Immature natural killer cell (primary cell): ENCODE measurements around the gene CFAP99. TPM values are rescaled to one million over a fixed set of nuclear protein-coding genes. Genes with fewer than 3 reads are reported as not detected.
"Not testable (repeated sequence)": the region's sequence is repeated elsewhere in the genome, so short reads cannot be mapped to it uniquely, and the experiment has no call there.

ENCODE experiments used
- DNase-seq, 3 donors: peaks; one replicate each; pipeline ENCODE4 v3.0.0; 2022; ENCODE audit warnings: mixed read lengths in 1 of 3
- H3K27ac Mint-ChIP-seq, 6 donors: one replicate each; pipeline ENCODE4 v1.8.0; 2020; ENCODE audit warnings: mixed read lengths in 6 of 6, mild to moderate bottlenecking in 5 of 6, inconsistent platforms in 4 of 6, moderate library complexity in 3 of 6
- H3K27me3 Mint-ChIP-seq, 3 donors: one replicate each; pipeline ENCODE4 v1.8.0; 2020 to 2021; ENCODE audit warnings: low read depth in 3 of 3, mild to moderate bottlenecking in 3 of 3, mixed read lengths in 3 of 3, moderate library complexity in 3 of 3, inconsistent platforms in 1 of 3
- H3K36me3 Mint-ChIP-seq, 3 donors: one replicate each; pipeline ENCODE4 v1.8.0; 2020; ENCODE audit warnings: mixed read lengths in 3 of 3, inconsistent platforms in 2 of 3, mild to moderate bottlenecking in 2 of 3
- H3K4me1 Mint-ChIP-seq, 2 donors: one replicate each; pipeline ENCODE4 v1.8.0; 2020; ENCODE audit warnings: inconsistent platforms in 2 of 2, mild to moderate bottlenecking in 2 of 2, mixed read lengths in 2 of 2, moderate library complexity in 1 of 2
- H3K4me3 Mint-ChIP-seq, 5 donors: one replicate each; pipeline ENCODE4 v1.8.0; 2020; ENCODE audit warnings: mild to moderate bottlenecking in 5 of 5, mixed read lengths in 5 of 5, inconsistent platforms in 3 of 5, moderate library complexity in 3 of 5
- H3K9me3 Mint-ChIP-seq, 6 donors: one replicate each; pipeline ENCODE4 v1.8.0; 2020; ENCODE audit warnings: mild to moderate bottlenecking in 6 of 6, mixed read lengths in 6 of 6, inconsistent platforms in 4 of 6, moderate library complexity in 3 of 6
- polyA plus RNA-seq, 3 donors: library from polyadenylated mRNA; unstranded; fragments of 300-500 nt; fragmentation: Illumina TruSeq; gene quantifications; one replicate each; pipeline ENCODE4 v1.2.3, GENCODE V29; 2021

The CFAP99 gene
- polyA plus RNA-seq, 3 donors from 2014 or later: not detected

DNA sequence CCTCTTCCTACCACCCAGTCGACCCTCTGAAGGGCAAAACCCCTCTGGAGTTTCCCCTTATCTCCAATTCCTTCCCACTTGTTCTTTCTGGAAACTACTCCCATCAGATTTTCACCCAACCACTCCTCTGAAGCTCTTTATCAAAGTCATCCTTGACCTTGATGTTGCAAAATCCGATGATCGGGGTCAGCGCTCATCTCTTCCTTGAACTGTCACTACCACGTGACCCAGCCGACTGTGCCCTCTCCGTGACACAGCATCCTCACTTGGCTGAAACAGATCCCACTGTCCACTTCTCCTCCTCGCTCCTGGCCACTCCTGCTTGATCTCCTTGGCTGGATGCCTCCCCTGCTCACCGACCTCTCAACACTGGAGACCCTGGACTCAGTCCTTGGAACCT is 1.1 kb downstream of the CFAP99 start:
- no peak for DNase-seq
- no peaks in the 10 kb centered on the region for H3K36me3 Mint-ChIP-seq
- H3K4me1 Mint-ChIP-seq: peaks cover 36 to 38% of the 10 kb centered on the region in 2 donors
- H3K4me3 Mint-ChIP-seq: peak overlapping the region; percentile 77 to 99 (median 94)
- H3K9me3 Mint-ChIP-seq: no peaks in the 10 kb centered on the region
- peaks cover 20 to 45% (median 32%) of the 10 kb centered on the region in 3 donors for H3K27me3 Mint-ChIP-seq
- peak overlapping the region; percentile 39 to 98 (median 91) for H3K27ac Mint-ChIP-seq

DNA sequence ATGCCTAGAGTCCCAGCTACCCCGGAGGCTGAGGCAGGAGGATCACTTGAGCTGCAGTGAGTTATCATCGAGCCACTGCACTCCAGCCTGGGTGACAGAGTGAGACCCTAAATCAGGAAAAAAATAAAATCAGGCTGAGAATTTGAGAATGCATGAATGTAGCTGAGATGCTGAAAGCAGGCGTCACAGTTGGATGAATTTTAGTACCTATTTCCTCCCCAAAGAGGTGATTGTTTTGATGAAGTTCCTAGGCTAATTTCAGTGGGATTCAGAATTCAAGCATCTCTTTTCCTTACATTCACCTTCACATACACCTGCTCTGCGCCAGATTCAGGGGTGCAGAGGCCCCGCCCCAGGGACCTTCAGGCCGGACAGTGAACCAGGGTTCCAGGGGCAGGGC is 3.2 kb downstream of the CFAP99 start:
- no peak for DNase-seq
- no peak overlapping the region for H3K27ac Mint-ChIP-seq
- H3K27me3 Mint-ChIP-seq: peaks cover 18 to 31% (median 30%) of the 10 kb centered on the region in 3 donors
- no peaks in the 10 kb centered on the region for H3K36me3 Mint-ChIP-seq
- H3K4me3 Mint-ChIP-seq: no peak overlapping the region
- no peaks in the 10 kb centered on the region for H3K9me3 Mint-ChIP-seq
- H3K4me1 Mint-ChIP-seq: peaks cover 17 to 19% of the 10 kb centered on the region in 2 donors

DNA sequence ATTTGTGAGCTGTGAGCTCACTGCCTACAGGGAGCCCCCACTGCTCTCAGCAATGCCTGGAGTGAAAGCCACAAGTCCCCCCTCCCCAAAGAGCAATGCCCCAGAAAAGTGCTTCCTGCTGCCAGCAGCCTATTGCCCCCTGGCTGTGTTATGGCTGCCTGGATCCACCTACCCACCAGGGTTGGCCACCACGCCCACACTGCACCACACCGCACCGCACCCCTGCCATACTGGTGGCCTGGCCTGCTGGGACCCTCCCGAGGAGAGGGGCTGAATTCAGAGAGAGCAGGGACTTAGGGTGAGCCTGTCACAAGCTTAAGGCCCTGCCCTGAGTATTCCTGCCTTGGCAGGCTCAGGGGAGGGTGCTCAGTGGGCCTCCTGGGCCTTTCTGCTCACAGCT is 4.3 kb downstream of the CFAP99 start:
- no peak for DNase-seq
- Mint-ChIP-seq H3K9me3 (no peaks in the 10 kb centered on the region), H3K36me3 (no peaks in the 10 kb centered on the region), H3K4me3 (no peak overlapping the region), H3K27me3 (peaks cover 18 to 27% (median 24%) of the 10 kb centered on the region in 3 donors), H3K27ac (no peak overlapping the region), H3K4me1 (peaks cover 13 to 19% of the 10 kb centered on the region in 2 donors)

DNA sequence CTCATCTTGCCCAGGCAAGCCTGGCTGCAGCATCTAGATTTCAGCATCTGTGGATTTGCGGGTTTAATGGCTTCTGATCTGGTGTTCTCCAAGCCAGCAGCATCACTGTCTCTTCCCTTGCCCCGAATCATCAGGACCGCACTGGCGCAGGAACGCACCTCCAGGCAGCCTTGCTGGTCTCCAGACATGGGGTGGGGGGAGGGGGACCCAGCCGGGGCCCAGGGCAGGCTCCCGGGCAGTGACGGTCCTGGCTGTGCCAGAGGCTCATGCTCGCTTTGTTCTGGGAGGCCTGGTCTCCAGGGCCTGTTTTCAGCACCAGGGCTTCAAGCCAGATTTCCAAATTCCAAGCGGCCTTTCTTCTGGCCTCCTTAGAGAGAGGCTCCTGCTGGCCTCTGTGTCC is 4.9 kb downstream of the CFAP99 start:
- H3K36me3 Mint-ChIP-seq: no peaks in the 10 kb centered on the region
- peaks cover 18 to 27% (median 24%) of the 10 kb centered on the region in 3 donors for H3K27me3 Mint-ChIP-seq
- DNase-seq: no peak
- H3K27ac Mint-ChIP-seq: no peak overlapping the region
- peaks cover 13 to 19% of the 10 kb centered on the region in 2 donors for H3K4me1 Mint-ChIP-seq
- no peaks in the 10 kb centered on the region for H3K9me3 Mint-ChIP-seq
- no peak overlapping the region for H3K4me3 Mint-ChIP-seq

DNA sequence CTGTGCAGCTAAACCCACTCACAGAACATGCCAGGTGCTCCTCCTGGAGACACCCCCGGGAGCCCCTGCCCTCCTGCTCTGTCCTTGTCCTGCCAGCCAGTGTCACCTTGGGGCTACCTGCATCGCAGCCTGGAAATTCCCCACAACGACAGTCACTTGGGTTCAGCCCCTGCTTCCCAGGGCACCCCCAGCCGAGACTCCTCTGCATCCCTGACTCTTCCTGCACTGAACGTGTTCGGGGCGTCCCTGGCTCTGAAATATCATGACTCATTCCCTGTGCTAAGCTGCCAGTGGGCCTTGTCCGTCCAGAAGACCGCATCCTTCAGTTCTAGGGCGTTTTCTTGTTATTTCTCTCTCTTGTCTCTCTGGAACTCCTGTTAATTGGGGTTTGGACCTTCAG is 5.8 kb downstream of the CFAP99 start:
- no peak overlapping the region for H3K4me3 Mint-ChIP-seq
- H3K27ac Mint-ChIP-seq: no peak overlapping the region
- DNase-seq: no peak
- H3K27me3 Mint-ChIP-seq: peaks cover 12 to 22% (median 20%) of the 10 kb centered on the region in 3 donors
- peaks cover 7 to 11% of the 10 kb centered on the region in 2 donors for H3K4me1 Mint-ChIP-seq
- H3K36me3 Mint-ChIP-seq: no peaks in the 10 kb centered on the region
- no peaks in the 10 kb centered on the region for H3K9me3 Mint-ChIP-seq

DNA sequence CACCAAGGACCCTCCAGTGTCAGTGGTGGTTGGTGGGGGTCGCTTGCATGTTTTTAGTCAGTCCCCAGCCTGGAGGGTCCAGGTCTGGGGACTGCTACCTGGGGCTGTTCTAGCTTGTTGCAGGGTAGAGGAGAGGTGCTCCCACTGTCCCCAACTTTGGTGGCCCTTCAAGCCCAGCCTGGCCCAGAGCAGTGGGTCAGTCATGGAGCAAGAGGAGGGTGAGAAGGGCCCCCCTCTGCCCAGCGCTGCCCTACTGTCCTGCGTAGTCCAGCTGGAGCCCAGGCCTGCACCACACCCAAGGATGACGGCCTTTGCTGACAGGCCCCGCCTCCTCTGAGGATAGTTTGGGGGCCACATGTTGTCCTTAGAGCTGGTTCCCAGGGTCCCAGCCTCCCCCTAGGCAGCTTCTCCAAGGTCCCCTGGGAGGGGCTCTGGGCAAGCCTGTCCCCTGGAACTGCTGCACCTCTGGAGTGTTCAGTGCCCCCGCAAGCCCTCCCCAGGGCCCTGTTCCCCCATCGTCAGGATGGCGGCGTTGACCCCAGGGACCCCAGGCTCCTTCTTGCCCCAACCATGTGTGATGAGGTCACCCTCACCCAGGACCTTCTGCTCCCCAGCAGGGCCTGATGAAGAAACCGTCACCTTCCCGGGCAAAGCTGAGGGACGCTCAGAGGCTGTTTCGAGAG is 6.8 kb downstream of the CFAP99 start:
- no peak overlapping the region for H3K4me3 Mint-ChIP-seq
- H3K4me1 Mint-ChIP-seq: peaks cover 0 to 2% of the 10 kb centered on the region in 2 donors
- H3K27me3 Mint-ChIP-seq: peaks cover 4 to 13% (median 12%) of the 10 kb centered on the region in 3 donors
- no peaks in the 10 kb centered on the region for H3K9me3 Mint-ChIP-seq
- H3K36me3 Mint-ChIP-seq: no peaks in the 10 kb centered on the region
- DNase-seq: no peak
- no peak overlapping the region for H3K27ac Mint-ChIP-seq

DNA sequence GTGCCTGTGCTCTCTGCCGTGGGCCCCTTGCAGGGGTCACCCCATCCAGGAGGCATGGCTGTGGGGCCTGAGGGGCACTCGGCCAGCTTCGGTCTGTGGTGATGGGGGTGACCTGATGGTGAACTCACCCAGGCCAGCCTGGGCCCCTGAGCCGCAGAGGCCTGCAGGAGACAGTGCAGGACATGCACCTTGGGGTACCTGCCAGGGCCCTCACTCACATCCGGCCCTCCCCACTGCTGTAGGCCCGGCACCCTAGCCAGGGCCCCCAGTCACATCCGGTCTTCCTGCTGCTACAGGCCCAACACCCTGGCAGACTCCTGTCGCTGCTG is 7.3 kb downstream of the CFAP99 start:
- no peaks in the 10 kb centered on the region for H3K4me1 Mint-ChIP-seq
- H3K9me3 Mint-ChIP-seq: no peaks in the 10 kb centered on the region
- no peak for DNase-seq
- peaks cover 2 to 9% (median 8%) of the 10 kb centered on the region in 3 donors for H3K27me3 Mint-ChIP-seq
- no peaks in the 10 kb centered on the region for H3K36me3 Mint-ChIP-seq
- no peak overlapping the region for H3K27ac Mint-ChIP-seq
- H3K4me3 Mint-ChIP-seq: no peak overlapping the region

DNA sequence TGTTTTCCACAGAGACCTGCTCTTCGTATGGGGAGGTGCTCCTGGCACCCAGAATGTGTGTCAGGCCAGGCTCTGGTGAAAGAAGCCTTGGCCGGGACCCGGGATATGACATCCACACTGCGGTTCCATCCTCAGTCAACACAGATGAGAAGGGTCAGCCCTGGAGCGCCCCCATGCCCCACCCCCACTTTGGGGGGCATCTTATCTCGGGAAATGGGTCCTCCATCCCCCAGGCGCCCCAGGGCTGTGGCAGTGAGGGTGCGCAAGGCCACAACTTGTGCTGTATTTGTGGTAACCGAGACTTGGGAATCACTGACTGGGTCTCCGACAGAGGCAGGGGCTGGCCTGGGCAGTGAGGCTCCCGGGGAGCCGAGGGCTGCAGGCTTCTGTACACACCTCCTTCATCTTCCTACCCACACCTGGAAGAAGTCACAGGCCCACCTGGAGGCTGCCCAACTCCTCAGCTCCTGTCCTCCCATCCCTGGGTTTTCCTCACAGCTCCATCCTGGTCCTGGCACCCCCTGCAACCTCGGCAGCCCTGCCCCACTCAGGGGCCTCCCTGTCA is 8.0 kb downstream of the CFAP99 start:
- DNase-seq: no peak
- H3K36me3 Mint-ChIP-seq: no peaks in the 10 kb centered on the region
- peaks cover 2 to 9% (median 2%) of the 10 kb centered on the region in 3 donors for H3K27me3 Mint-ChIP-seq
- no peak overlapping the region for H3K27ac Mint-ChIP-seq
- H3K9me3 Mint-ChIP-seq: no peaks in the 10 kb centered on the region
- no peaks in the 10 kb centered on the region for H3K4me1 Mint-ChIP-seq
- no peak overlapping the region for H3K4me3 Mint-ChIP-seq

DNA sequence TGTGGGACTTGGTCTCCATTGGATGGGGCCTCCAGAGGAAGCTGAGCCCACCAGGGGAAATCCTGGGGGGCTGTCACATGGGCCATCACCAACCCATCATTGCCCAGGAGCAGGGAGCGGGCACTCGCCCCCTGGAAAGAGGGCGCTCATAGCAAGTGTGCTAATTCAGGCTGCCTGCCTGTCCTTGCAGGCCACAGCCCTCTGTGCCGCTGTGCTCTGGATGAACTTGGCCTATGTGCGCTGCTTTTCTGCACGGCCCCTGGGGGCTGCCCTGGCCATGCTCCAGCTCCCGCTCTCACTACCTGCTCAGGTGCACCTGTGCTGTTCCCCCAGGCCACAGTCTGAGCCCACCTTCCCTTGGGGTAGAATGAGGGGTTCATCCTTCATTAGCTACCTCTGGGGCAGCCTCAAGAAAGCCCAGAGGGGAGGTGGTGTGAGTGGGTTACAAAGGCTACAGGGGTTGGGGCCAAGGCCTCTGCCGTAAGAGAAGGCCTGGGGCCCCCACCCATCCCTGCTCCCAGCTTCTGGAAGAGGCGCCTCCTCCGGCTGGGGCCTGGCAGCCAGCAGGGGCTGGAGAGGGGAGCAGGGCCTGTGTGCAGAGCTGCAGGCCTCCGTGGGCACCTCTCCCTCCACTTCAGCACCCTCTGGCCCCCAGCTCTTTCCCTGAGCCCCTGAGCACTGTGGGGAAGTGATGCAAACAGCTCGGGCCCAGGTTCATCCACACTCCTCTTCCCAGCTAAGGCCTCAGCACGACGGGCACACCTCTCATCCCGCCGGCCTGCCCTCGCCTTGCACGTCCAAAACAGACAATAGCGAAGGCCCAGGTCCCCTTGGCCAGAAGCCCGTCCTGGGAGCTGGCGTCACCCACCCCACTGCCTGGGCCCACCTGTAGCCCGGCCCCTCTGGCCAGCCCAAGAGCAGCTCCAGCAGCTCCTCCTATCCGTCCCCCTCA is 8.9 kb downstream of the CFAP99 start:
- Mint-ChIP-seq H3K4me3 (no peak overlapping the region), H3K4me1 (no peaks in the 10 kb centered on the region), H3K27me3 (peaks cover 0 to 2% (median 1%) of the 10 kb centered on the region in 3 donors), H3K27ac (no peak overlapping the region), H3K9me3 (no peaks in the 10 kb centered on the region), H3K36me3 (no peaks in the 10 kb centered on the region)
- DNase-seq: no peak

DNA sequence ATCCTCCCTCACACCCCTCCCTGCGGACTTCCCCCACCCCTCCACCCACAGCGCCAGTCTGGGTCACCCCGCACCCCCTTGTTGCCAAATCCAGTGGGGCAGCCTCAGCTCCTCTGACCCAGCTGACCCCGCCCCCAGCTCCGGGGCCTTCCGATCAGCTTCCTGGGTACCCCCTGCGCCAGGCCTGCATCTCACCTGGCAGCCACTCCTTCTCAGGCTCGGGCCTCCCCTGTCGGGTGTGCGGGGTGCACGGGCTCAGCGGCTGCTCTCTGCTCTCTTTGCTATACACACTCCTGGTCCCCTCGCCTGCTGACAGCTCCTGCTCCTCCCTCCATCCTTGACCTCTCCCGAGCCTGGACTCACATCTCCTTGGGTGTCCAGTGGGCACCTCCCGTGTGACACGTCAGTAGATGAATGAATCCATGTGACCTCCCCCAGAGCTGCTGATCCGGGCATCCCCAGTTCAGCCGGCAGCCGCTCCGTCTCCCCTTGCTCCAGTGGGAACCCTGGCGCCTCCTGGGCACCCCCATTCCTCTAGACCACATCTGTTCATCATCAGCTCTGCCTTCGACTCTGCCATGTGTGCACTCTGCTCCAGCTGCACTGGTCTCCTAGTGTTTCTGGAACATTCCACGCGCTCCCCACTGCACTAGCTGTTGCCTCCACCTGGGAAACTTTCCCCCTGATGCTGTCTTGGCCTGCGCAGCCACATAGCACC is 9.9 kb downstream of the CFAP99 start:
- Mint-ChIP-seq H3K9me3 (no peaks in the 10 kb centered on the region), H3K27me3 (peaks cover 0 to 2% (median 1%) of the 10 kb centered on the region in 3 donors), H3K4me3 (no peak overlapping the region), H3K36me3 (no peaks in the 10 kb centered on the region), H3K27ac (no peak overlapping the region), H3K4me1 (no peaks in the 10 kb centered on the region)
- no peak for DNase-seq

DNA sequence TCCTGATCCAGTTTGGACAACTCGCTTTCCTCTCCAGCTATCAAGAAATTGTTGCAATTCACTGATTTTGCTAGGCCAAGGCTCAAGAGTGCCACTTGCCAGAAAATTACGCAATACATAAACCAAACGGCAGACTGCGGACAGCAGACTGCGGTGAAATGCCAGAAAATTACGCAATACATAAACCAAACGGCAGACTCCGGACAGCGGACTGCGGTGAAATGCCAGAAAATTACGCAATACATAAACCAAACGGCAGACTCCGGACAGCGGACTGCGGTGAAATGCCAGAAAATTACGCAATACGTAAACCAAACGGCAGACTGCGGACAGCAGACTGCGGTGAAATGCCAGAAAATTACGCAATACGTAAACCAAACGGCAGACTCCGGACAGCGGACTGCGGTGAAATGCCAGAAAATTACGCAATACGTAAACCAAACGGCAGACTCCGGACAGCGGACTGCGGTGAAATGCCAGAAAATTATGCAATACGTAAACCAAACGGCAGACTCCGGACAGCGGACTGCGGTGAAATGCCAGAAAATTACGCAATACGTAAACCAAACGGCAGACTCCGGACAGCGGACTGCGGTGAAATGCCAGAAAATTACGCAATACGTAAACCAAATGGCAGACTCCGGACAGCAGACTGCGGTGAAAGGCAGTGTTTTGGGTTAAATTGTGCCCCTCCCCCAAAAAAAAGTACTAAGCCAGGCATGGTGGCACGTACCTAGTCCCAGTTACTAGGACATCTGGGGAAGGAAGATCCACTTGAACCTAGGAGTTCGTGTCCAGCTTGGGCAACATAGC is 11.4 kb downstream of the CFAP99 start:
- not testable (repeated sequence) for DNase-seq, H3K27ac Mint-ChIP-seq, H3K27me3 Mint-ChIP-seq, H3K9me3 Mint-ChIP-seq, H3K4me3 Mint-ChIP-seq, H3K36me3 Mint-ChIP-seq, H3K4me1 Mint-ChIP-seq

DNA sequence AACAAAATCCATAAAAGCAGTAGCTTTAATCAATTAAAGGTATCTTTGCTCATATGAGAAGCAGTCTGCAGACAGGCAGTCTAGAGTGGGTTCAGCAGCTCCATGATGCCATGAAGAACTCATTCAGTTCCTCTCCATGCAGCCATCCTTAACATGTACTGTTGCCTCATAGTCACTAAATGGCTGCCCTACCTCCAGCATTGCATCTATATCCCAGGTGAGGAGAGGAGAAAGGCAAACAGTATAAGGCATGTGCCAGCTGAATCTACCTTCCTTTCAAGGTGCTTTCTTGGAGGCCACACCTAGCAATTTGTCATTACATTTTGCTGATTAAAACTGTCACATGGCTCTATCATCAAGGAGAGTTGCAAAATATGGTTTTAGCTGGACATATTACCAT is 13.2 kb downstream of the CFAP99 start:
- DNase-seq: no peak
- H3K9me3 Mint-ChIP-seq: no peaks in the 10 kb centered on the region
- H3K4me3 Mint-ChIP-seq: no peak overlapping the region
- no peak overlapping the region for H3K27ac Mint-ChIP-seq
- peaks cover 0 to 3% (median 0%) of the 10 kb centered on the region in 3 donors for H3K27me3 Mint-ChIP-seq
- no peaks in the 10 kb centered on the region for H3K36me3 Mint-ChIP-seq
- H3K4me1 Mint-ChIP-seq: peaks cover 0 to 1% of the 10 kb centered on the region in 2 donors

DNA sequence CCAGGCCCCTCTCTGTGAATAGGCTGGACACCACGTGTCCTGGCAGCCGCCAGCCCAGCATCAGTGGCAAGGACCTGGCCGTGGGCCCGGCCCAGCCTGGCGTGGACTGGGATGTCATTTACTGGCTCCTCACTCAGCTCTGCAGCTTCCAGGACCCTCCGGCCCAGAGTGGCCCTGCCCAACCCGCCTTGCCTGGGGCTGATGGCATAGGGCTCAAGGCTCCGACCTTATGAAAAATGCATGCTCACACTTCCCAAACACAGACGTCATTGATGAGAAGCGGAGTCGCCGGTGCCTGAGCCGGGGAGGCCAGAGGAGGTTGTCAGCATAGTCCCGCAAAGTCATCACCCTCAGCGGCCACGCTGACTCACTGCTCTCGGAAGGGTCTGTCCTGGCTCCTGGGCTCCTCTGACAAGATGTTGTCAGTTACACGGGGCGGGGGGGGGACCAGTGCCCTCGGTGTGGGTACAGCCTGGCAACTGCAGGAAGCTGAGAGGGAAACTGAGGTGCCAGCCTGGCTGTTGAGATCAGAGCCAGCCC is 14.3 kb downstream of the CFAP99 start:
- Mint-ChIP-seq H3K4me1 (peaks cover 0 to 1% of the 10 kb centered on the region in 2 donors), H3K27me3 (peaks cover 0 to 3% (median 1%) of the 10 kb centered on the region in 3 donors), H3K9me3 (no peaks in the 10 kb centered on the region), H3K4me3 (no peak overlapping the region), H3K27ac (no peak overlapping the region), H3K36me3 (no peaks in the 10 kb centered on the region)
- no peak for DNase-seq
